ENCODE measurements around the gene PPP1R12C. TPM values are rescaled to one million over a fixed set of nuclear protein-coding genes. Genes with fewer than 3 reads are reported as not detected.

Gene PPP1R12C
- total RNA-seq, 1 experiment from 2014 or later, result 79.9 TPM

DNA sequence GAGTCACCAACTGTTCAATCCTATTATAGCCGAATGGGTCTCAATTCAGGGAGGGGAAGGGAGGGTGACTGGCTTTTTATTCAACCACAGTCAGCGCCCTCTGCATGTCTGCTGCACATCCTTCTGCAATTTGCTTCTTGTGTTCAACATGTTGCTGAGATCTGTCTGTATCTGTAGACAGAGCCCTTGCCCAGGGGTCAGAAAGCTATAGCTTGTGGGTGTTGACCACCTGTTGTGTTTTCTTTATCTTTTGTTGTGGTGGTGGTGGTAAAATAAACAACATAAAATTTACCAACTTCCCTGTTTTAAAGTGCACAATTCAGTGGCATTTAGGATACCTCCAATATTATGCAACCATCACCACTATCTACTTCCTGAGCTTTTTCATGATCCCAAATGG, 12.2 kb downstream of the PPP1R12C start:
- no peak overlapping the region for H3K14ac ChIP-seq (ENCODE audit: insufficient read depth, low read length)
- H3K4me1 ChIP-seq (ENCODE audit: insufficient read depth, low read length), result no peaks in the 10 kb centered on the region
- H4K5ac ChIP-seq (ENCODE audit: insufficient read length, low read depth, low read length), result no peak overlapping the region
- no peaks in the 10 kb centered on the region for H3K27me3 ChIP-seq (ENCODE audit: insufficient read depth, low read length)
- H3K23ac ChIP-seq (ENCODE audit: insufficient read length, low read depth, low read length), result no peak overlapping the region
- Mint-ChIP-seq H3K4me3 (no peak overlapping the region), H3K36me3 (ENCODE audit: insufficient read depth in 1 of 3, low read depth in 3 of 3) (peaks cover 14 to 40% (median 34%) of the 10 kb centered on the region in 3 experiments), H3K4me1 (peaks cover 0 to 1% of the 10 kb centered on the region in 2 experiments; a peak in 3 of 4 replicates), H3K27me3 (ENCODE audit: low read depth) (no peaks in the 10 kb centered on the region), H3K27ac (no peak overlapping the region), H3K9me3 (peaks cover 2 to 5% of the 10 kb centered on the region in 2 experiments; a peak in 2 of 5 replicates)
- no peak for DNase-seq
- H4K20me1 ChIP-seq (ENCODE audit: control insufficient read depth, insufficient read depth, insufficient read length), result no peaks in the 10 kb centered on the region
- H3K4me2 ChIP-seq (ENCODE audit: insufficient read depth, insufficient read length, low read length), result no peak overlapping the region
- H2BK15ac ChIP-seq (ENCODE audit: low read depth, low read length), result no peak overlapping the region
- H2AFZ ChIP-seq (ENCODE audit: low read length), result no peak overlapping the region
- no peak overlapping the region for H3K9ac ChIP-seq (ENCODE audit: extremely low read depth, insufficient read length, low read length)
- H3K56ac ChIP-seq (ENCODE audit: insufficient read length, low read depth, low read length), result no peak overlapping the region
- WGBS (ENCODE audit: extremely low coverage, insufficient read length, low lambda C conversion rate), result no CpG with 5 or more reads among the region's 2 CpGs
- TF ChIP-seq, protein P1, sequence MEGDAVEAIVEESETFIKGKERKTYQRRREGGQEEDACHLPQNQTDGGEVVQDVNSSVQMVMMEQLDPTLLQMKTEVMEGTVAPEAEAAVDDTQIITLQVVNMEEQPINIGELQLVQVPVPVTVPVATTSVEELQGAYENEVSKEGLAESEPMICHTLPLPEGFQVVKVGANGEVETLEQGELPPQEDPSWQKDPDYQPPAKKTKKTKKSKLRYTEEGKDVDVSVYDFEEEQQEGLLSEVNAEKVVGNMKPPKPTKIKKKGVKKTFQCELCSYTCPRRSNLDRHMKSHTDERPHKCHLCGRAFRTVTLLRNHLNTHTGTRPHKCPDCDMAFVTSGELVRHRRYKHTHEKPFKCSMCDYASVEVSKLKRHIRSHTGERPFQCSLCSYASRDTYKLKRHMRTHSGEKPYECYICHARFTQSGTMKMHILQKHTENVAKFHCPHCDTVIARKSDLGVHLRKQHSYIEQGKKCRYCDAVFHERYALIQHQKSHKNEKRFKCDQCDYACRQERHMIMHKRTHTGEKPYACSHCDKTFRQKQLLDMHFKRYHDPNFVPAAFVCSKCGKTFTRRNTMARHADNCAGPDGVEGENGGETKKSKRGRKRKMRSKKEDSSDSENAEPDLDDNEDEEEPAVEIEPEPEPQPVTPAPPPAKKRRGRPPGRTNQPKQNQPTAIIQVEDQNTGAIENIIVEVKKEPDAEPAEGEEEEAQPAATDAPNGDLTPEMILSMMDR (conservative IDR thresholded peaks at IDR 0.05), result no peak
- H2AK5ac ChIP-seq (ENCODE audit: insufficient read length, low read length), result no peak overlapping the region
- H3K79me2 ChIP-seq (ENCODE audit: insufficient read depth, low read length), result no peaks in the 10 kb centered on the region; the same call in 1 of the 2 replicates
- H3K23me2 ChIP-seq (ENCODE audit: insufficient read length, low read depth, low read length, poor library complexity, severe bottlenecking), result no peaks in the 10 kb centered on the region
- no peak overlapping the region for H2BK5ac ChIP-seq (ENCODE audit: insufficient read length, low read length)
- H4K91ac ChIP-seq (ENCODE audit: insufficient read length, low read depth, low read length), result no peak overlapping the region
- H3T11ph ChIP-seq (ENCODE audit: low read length), result no peak overlapping the region
- no peak overlapping the region for H2BK20ac ChIP-seq (ENCODE audit: low read depth, low read length, poor library complexity, severe bottlenecking)
- no peak overlapping the region for H4K8ac ChIP-seq (replicated peaks; ENCODE audit: insufficient read length, low read depth, low read length)
- no peak overlapping the region for H3K27ac ChIP-seq (ENCODE audit: insufficient read length, low read depth, low read length)
- no peak overlapping the region for H3K18ac ChIP-seq (ENCODE audit: insufficient read length, low read depth, low read length)
- H3K9me3 ChIP-seq (ENCODE audit: control insufficient read depth, low read depth, low read length), result no peaks in the 10 kb centered on the region
- no peaks in the 10 kb centered on the region for H3K79me1 ChIP-seq (ENCODE audit: insufficient read depth, low read depth, low read length, poor library complexity, severe bottlenecking)
- no peak overlapping the region for H2BK120ac ChIP-seq (ENCODE audit: low read depth, low read length, poor library complexity, severe bottlenecking)
- no peak overlapping the region for H3K4ac ChIP-seq (ENCODE audit: low read depth, low read length)
- H2BK12ac ChIP-seq (ENCODE audit: insufficient read length, low read depth, low read length), result no peak overlapping the region

Data from H9 (cell line).